ENCODE data around the gene PPL. TPM values are rescaled to one million over a fixed set of nuclear protein-coding genes. Genes with fewer than 3 reads are reported as not detected.

The PPL gene
- total and polyA plus RNA-seq, 8 donors = 5.8 to 98.8 (median 22.8) TPM

DNA sequence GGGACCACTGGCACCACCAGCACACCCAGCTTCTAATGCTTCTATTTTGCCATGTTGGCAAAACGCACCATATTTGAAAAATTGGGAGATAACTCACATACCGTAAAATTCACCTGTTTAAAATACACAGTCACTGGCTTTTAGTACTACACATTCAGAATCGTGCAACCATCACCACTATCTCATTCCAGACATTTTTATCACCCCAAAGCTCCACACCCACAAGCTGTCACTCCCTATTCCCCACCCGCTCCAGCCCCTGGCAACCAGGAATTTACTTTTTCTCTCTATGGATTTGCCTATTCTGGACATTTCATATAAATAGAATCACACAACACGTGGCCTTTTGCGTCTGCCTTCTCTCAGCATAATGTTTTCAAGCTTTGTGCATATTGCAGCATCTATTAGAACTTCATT is 25.0 kb downstream of the PPL start:
- H3K9me3 ChIP-seq = no peaks in the 10 kb centered on the region
- TF ChIP-seq POLR2A (IDR thresholded peaks at IDR 0.05) (no peak), EP300 (IDR thresholded peaks at IDR 0.05) (no peak), CTCF (IDR thresholded peaks at IDR 0.05) (no peak), POLR2AphosphoS5 (IDR thresholded peaks at IDR 0.05) (no peak)
- intact Hi-C loops (cut with DNase I; ENCODE audit: low total_unique reads) = no loop called here
- DNase-seq = peak in 1 of 2 donors; percentile 35
- H3K36me3 ChIP-seq = no peaks in the 10 kb centered on the region
- peaks cover 0 to 14% (median 0%) of the 10 kb centered on the region in 4 donors for H3K4me1 ChIP-seq
- no peaks in the 10 kb centered on the region for H3K27me3 ChIP-seq
- H3K4me3 ChIP-seq = no peak overlapping the region
- H3K27ac ChIP-seq = no peak overlapping the region
- 61 to 79% (median 70%) methylated on average over 6 of the region's 6 CpGs for WGBS, 5 donors

- WGBS, 5 donors = 86 to 97% (median 93%) methylated on average over 9 to 12 of the region's 12 CpGs
Observed at GRCh38 chr16:4910828-4911227, 26.1 kb downstream of the PPL start.

DNA sequence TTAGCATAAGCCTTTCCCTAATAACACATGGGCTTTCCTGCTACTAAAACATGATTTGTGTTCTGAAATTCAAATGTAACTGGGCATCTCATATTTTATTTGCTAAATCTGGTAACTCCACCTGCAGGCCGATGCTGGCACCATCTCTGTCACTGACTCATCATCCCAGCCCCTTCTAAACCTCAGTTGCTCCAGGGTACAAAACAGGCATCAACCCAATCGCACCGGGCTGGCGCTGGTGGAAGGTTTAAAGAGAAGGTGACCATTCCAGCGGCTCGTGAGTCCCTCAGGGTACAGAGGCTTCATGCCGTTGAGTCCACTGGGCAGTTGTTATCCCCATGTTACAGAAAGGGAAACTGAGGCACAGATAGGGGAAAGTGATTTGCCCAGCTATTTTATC is 27.1 kb downstream of the PPL start:
- intact Hi-C loops (cut with DNase I; ENCODE audit: low total_unique reads) = no loop called here
- 89 to 94% (median 91%) methylated on average over 7 of the region's 7 CpGs for WGBS, 5 donors

More at GRCh38 chr16:4910828-4911227, 26.1 kb downstream of the PPL start:
- TF ChIP-seq CTCF (IDR thresholded peaks at IDR 0.05) (no peak), EP300 (IDR thresholded peaks at IDR 0.05) (no peak), POLR2A (IDR thresholded peaks at IDR 0.05) (no peak), POLR2AphosphoS5 (IDR thresholded peaks at IDR 0.05) (no peak)
- Histone ChIP-seq H3K4me1 (peaks cover 0 to 8% (median 0%) of the 10 kb centered on the region in 4 donors), H3K36me3 (no peaks in the 10 kb centered on the region), H3K27ac (no peak overlapping the region), H3K9me3 (no peaks in the 10 kb centered on the region), H3K27me3 (no peaks in the 10 kb centered on the region), H3K4me3 (no peak overlapping the region)
- intact Hi-C loops (cut with DNase I; ENCODE audit: low total_unique reads) = no loop called here
- no peak for DNase-seq

DNA sequence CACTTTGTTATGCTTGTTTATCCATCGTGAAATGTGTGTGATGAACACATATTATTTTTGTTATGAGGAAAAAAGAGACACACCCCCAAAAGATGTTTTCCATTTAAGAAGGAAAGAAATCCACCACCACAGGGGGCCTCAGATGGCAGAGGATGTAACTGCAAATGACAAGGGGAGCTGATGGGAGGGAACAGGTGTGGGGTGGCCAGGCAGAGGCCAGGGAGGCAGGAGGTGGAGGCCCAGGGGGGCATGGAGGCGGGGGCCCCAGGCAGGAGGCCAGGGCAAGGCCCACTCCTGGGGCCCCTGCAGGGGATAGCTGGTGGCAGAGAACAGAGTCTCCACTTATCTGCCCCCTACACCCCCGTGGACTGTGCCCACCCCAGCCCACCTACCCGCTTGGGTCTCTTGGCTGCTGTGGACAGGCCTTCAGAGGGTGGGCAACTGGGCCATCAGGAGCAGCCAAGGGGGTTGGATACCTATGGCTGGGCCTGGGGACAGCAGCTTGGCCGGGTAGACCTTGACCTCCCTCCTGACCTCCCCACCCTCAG is 28.0 kb downstream of the PPL start:
- Histone ChIP-seq H3K9me3 (no peaks in the 10 kb centered on the region), H3K4me3 (no peak overlapping the region), H3K27me3 (no peaks in the 10 kb centered on the region), H3K27ac (no peak overlapping the region), H3K4me1 (peaks cover 0 to 8% (median 0%) of the 10 kb centered on the region in 4 donors), H3K36me3 (peaks cover 0 to 3% (median 0%) of the 10 kb centered on the region in 4 donors)
- intact Hi-C loops (cut with DNase I; ENCODE audit: low total_unique reads) = no loop called here
- 88 to 94% (median 92%) methylated on average over 5 of the region's 5 CpGs for WGBS, 5 donors
- no peak for TF ChIP-seq EP300 (IDR thresholded peaks at IDR 0.05)
- no peak for TF ChIP-seq POLR2AphosphoS5 (IDR thresholded peaks at IDR 0.05)
- TF ChIP-seq CTCF (IDR thresholded peaks at IDR 0.05) = no peak
- TF ChIP-seq POLR2A (IDR thresholded peaks at IDR 0.05) = no peak
- no peak for DNase-seq

More for the DNA sequence above, 27.1 kb downstream of the PPL start:
- Histone ChIP-seq H3K4me3 (no peak overlapping the region), H3K27ac (no peak overlapping the region), H3K4me1 (peaks cover 0 to 8% (median 0%) of the 10 kb centered on the region in 4 donors), H3K36me3 (no peaks in the 10 kb centered on the region), H3K27me3 (no peaks in the 10 kb centered on the region), H3K9me3 (no peaks in the 10 kb centered on the region)
- no peak for DNase-seq
- TF ChIP-seq CTCF (IDR thresholded peaks at IDR 0.05) = no peak
- no peak for TF ChIP-seq POLR2A (IDR thresholded peaks at IDR 0.05)
- TF ChIP-seq POLR2AphosphoS5 (IDR thresholded peaks at IDR 0.05) = no peak
- TF ChIP-seq EP300 (IDR thresholded peaks at IDR 0.05) = no peak
